ENCODE results near the gene TAF3.

TAF3 gene

DNA sequence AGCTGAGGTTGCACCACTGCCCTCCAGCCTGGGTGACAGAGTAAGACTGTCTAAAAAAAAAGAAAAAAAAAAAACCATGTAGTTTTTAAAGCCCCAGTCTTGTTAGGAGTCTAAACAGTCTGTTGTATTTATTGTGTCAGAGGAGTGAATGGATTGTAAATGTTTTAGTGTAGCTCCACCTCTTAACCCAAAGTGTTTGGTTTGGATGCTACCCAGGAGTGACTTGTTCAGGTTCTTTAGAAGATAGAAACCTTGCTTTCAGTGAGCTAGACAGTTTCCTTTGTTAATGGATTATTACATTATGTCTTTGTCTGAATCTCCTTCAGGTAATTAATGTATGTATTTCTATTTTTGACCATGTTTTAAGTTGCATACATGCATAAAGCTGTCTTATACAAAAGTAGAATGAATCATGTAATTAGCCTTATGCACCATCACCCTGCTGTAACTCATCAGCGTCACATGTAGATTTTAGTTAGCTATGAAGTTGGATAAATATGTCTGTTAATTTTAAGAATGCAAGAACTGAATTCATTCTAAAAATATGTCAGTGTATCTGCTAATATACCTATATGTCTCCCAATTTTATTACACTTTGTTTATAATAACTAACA is 97.7 kb downstream of the TAF3 start:
- Histone ChIP-seq H3K9me3 (ENCODE audit: control insufficient read depth, insufficient read depth, low read depth, low read length) (no peaks in the 10 kb centered on the region), H3K4me3 (ENCODE audit: low read depth, low read length) (no peak overlapping the region), H3K36me3 (ENCODE audit: control insufficient read depth in 2 of 2, insufficient read depth in 1 of 2, low read length in 2 of 2) (no peaks in the 10 kb centered on the region), H3K4me1 (ENCODE audit: control insufficient read depth, insufficient read depth, low read length) (peaks cover 5% of the 10 kb centered on the region), H3K27ac (ENCODE audit: extremely low read depth, low read depth, low read length) (no peak overlapping the region)
- ChIA-PET CTCF (interaction anchor here (0.6 kb wide), 1 partner anchor 1157 kb away, joined by 4 read pairs; no protein-coding TSS in a partner anchor), POLR2A (interaction anchor here (0.6 kb wide), 1 partner anchor 597 kb away, joined by 3 read pairs; no protein-coding TSS in a partner anchor)
- TF ChIP-seq TRIM28 (IDR thresholded peaks at IDR 0.05; ENCODE audit: borderline replicate concordance, low read length): no peak
- no peak for TF ChIP-seq ZNF16 (tag by site-specific recombination; IDR thresholded peaks at IDR 0.05; ENCODE audit: low read depth)
- TF ChIP-seq SP2 (tag by site-specific recombination; IDR thresholded peaks at IDR 0.05): no peak
- TF ChIP-seq, protein P1, sequence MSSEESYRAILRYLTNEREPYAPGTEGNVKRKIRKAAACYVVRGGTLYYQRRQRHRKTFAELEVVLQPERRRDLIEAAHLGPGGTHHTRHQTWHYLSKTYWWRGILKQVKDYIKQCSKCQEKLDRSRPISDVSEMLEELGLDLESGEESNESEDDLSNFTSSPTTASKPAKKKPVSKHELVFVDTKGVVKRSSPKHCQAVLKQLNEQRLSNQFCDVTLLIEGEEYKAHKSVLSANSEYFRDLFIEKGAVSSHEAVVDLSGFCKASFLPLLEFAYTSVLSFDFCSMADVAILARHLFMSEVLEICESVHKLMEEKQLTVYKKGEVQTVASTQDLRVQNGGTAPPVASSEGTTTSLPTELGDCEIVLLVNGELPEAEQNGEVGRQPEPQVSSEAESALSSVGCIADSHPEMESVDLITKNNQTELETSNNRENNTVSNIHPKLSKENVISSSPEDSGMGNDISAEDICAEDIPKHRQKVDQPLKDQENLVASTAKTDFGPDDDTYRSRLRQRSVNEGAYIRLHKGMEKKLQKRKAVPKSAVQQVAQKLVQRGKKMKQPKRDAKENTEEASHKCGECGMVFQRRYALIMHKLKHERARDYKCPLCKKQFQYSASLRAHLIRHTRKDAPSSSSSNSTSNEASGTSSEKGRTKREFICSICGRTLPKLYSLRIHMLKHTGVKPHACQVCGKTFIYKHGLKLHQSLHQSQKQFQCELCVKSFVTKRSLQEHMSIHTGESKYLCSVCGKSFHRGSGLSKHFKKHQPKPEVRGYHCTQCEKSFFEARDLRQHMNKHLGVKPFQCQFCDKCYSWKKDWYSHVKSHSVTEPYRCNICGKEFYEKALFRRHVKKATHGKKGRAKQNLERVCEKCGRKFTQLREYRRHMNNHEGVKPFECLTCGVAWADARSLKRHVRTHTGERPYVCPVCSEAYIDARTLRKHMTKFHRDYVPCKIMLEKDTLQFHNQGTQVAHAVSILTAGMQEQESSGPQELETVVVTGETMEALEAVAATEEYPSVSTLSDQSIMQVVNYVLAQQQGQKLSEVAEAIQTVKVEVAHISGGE (tag by site-specific recombination; conservative IDR thresholded peaks at IDR 0.05; ENCODE audit: low read depth): no peak
- peak; percentile 32; the same call in 1 of the 2 replicates for TF ChIP-seq ZBTB17 (tag by site-specific recombination; IDR thresholded peaks at IDR 0.05)
- TF ChIP-seq ZNF366 (tag by site-specific recombination; conservative IDR thresholded peaks at IDR 0.05): 0 out of 2 replicates have a peak, but pooled peaks have one; percentile 13
- TF ChIP-seq ZNF324 (tag by site-specific recombination; IDR thresholded peaks at IDR 0.05): no peak
- peak; percentile 36; the same call in 1 of the 2 replicates for TF ChIP-seq OSR2 (tag by site-specific recombination; IDR thresholded peaks at IDR 0.05)
- no peak for TF ChIP-seq ZNF112 (tag by site-specific recombination; IDR thresholded peaks at IDR 0.05)
- 0 out of 2 replicates have a peak, but pooled peaks have one; percentile 40 for TF ChIP-seq ZXDB (tag by site-specific recombination; IDR thresholded peaks at IDR 0.05)
- TF ChIP-seq, protein P2, sequence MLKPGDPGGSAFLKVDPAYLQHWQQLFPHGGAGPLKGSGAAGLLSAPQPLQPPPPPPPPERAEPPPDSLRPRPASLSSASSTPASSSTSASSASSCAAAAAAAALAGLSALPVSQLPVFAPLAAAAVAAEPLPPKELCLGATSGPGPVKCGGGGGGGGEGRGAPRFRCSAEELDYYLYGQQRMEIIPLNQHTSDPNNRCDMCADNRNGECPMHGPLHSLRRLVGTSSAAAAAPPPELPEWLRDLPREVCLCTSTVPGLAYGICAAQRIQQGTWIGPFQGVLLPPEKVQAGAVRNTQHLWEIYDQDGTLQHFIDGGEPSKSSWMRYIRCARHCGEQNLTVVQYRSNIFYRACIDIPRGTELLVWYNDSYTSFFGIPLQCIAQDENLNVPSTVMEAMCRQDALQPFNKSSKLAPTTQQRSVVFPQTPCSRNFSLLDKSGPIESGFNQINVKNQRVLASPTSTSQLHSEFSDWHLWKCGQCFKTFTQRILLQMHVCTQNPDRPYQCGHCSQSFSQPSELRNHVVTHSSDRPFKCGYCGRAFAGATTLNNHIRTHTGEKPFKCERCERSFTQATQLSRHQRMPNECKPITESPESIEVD (tag by site-specific recombination; IDR thresholded peaks at IDR 0.05): peak; percentile 83
- TF ChIP-seq, protein P3, sequence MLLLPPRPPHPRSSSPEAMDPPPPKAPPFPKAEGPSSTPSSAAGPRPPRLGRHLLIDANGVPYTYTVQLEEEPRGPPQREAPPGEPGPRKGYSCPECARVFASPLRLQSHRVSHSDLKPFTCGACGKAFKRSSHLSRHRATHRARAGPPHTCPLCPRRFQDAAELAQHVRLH (tag by site-specific recombination; IDR thresholded peaks at IDR 0.05): 0 out of 2 replicates have a peak, but pooled peaks have one; percentile 16
- TF ChIP-seq GLIS1 (tag by site-specific recombination; IDR thresholded peaks at IDR 0.05): no peak
- TF ChIP-seq, protein P4, sequence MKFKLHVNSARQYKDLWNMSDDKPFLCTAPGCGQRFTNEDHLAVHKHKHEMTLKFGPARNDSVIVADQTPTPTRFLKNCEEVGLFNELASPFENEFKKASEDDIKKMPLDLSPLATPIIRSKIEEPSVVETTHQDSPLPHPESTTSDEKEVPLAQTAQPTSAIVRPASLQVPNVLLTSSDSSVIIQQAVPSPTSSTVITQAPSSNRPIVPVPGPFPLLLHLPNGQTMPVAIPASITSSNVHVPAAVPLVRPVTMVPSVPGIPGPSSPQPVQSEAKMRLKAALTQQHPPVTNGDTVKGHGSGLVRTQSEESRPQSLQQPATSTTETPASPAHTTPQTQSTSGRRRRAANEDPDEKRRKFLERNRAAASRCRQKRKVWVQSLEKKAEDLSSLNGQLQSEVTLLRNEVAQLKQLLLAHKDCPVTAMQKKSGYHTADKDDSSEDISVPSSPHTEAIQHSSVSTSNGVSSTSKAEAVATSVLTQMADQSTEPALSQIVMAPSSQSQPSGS (tag by site-specific recombination; IDR thresholded peaks at IDR 0.05; ENCODE audit: low read depth): no peak
- 0 out of 2 replicates have a peak, but pooled peaks have one; percentile 20 for TF ChIP-seq ZNF600 (tag by site-specific recombination; IDR thresholded peaks at IDR 0.05)
- peak; percentile 64 for TF ChIP-seq ZNF843 (tag by site-specific recombination; IDR thresholded peaks at IDR 0.05)
- TF ChIP-seq, protein P5, sequence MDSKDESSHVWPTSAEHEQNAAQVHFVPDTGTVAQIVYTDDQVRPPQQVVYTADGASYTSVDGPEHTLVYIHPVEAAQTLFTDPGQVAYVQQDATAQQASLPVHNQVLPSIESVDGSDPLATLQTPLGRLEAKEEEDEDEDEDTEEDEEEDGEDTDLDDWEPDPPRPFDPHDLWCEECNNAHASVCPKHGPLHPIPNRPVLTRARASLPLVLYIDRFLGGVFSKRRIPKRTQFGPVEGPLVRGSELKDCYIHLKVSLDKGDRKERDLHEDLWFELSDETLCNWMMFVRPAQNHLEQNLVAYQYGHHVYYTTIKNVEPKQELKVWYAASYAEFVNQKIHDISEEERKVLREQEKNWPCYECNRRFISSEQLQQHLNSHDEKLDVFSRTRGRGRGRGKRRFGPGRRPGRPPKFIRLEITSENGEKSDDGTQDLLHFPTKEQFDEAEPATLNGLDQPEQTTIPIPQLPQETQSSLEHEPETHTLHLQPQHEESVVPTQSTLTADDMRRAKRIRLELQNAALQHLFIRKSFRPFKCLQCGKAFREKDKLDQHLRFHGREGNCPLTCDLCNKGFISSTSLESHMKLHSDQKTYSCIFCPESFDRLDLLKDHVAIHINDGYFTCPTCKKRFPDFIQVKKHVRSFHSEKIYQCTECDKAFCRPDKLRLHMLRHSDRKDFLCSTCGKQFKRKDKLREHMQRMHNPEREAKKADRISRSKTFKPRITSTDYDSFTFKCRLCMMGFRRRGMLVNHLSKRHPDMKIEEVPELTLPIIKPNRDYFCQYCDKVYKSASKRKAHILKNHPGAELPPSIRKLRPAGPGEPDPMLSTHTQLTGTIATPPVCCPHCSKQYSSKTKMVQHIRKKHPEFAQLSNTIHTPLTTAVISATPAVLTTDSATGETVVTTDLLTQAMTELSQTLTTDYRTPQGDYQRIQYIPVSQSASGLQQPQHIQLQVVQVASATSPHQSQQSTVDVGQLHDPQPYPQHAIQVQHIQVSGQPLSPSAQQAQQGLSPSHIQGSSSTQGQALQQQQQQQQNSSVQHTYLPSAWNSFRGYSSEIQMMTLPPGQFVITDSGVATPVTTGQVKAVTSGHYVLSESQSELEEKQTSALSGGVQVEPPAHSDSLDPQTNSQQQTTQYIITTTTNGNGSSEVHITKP (tag by site-specific recombination; IDR thresholded peaks at IDR 0.05): peak; percentile 35; the same call in 1 of the 2 replicates
- TF ChIP-seq WT1 (tag by site-specific recombination; IDR thresholded peaks at IDR 0.05): 0 out of 2 replicates have a peak, but pooled peaks have one; percentile 45

All from HEK293 (cell line).